SHP77 treated with DMSO at 0.1 percent for 48 hours (cell line): ENCODE data around the gene GNAQ.

Source experiments
- DNase-seq: peaks from one replicate; lab custom pipeline; 2025; lab: John Stamatoyannopoulos, UW

GNAQ gene

GRCh38 chr9:78031893-78032729, 500 bp upstream of the GNAQ start:
- peak; percentile 44 for DNase-seq

GRCh38 chr9:78030553-78031443, 813 bp downstream of the GNAQ start:
- DNase-seq, result no peak

- DNase-seq, result no peak
Measured at GRCh38 chr9:78030296-78030552, 1.4 kb downstream of the GNAQ start.

- DNase-seq, result no peak
Measured at GRCh38 chr9:78029551-78030295, 1.9 kb downstream of the GNAQ start.

GRCh38 chr9:78028926-78029325, 2.7 kb downstream of the GNAQ start:
- DNase-seq, result no peak

GRCh38 chr9:78026947-78027346, 4.7 kb downstream of the GNAQ start:
- no peak for DNase-seq

GRCh38 chr9:78026416-78026815, 5.2 kb downstream of the GNAQ start:
- no peak for DNase-seq

GRCh38 chr9:78025186-78025585, 6.4 kb downstream of the GNAQ start:
- DNase-seq, result no peak

- no peak for DNase-seq
Measured at GRCh38 chr9:78023003-78023741, 8.4 kb downstream of the GNAQ start.

- DNase-seq, result no peak
Measured at GRCh38 chr9:78021697-78022096, 9.9 kb downstream of the GNAQ start.

- no peak for DNase-seq
Measured at GRCh38 chr9:78017190-78017693, 14.4 kb downstream of the GNAQ start.

GRCh38 chr9:78015241-78015640, 16.4 kb downstream of the GNAQ start:
- no peak for DNase-seq

- no peak for DNase-seq
Measured at GRCh38 chr9:78014776-78015175, 16.8 kb downstream of the GNAQ start.

GRCh38 chr9:78013934-78014333, 17.7 kb downstream of the GNAQ start:
- DNase-seq, result no peak

- no peak for DNase-seq
Measured at GRCh38 chr9:78011049-78011448, 20.6 kb downstream of the GNAQ start.

GRCh38 chr9:78010445-78010844, 21.2 kb downstream of the GNAQ start:
- no peak for DNase-seq

- no peak for DNase-seq
Measured at GRCh38 chr9:78009186-78009585, 22.4 kb downstream of the GNAQ start.

- DNase-seq, result no peak
Measured at GRCh38 chr9:78006734-78007133, 24.9 kb downstream of the GNAQ start.

- no peak for DNase-seq
Measured at GRCh38 chr9:78005231-78006002, 26.2 kb downstream of the GNAQ start.

GRCh38 chr9:78004478-78005229, 27.0 kb downstream of the GNAQ start:
- no peak for DNase-seq
